DMS153 (cell line): ENCODE results near the gene SIL1.
"Not testable (repeated sequence)": the region's sequence is repeated elsewhere in the genome, so short reads cannot be mapped to it uniquely, and the experiment has no call there.

Experiments
- DNase-seq: peaks from one replicate; lab custom pipeline; 2025; lab: John Stamatoyannopoulos, UW

Gene SIL1

GRCh38 chr5:139108063-139108824 is 89.9 kb downstream of the SIL1 start:
- peak; percentile 44 for DNase-seq

GRCh38 chr5:139105621-139106071 is 92.5 kb downstream of the SIL1 start:
- DNase-seq, result peak; percentile 71

GRCh38 chr5:139104577-139105276 is 93.4 kb downstream of the SIL1 start:
- no peak for DNase-seq

GRCh38 chr5:139103762-139104161 is 94.4 kb downstream of the SIL1 start:
- no peak for DNase-seq

GRCh38 chr5:139100825-139101224 is 97.3 kb downstream of the SIL1 start:
- no peak for DNase-seq

GRCh38 chr5:139094154-139095131 is 103.7 kb downstream of the SIL1 start:
- DNase-seq, result no peak

- no peak for DNase-seq
Measured at GRCh38 chr5:139092741-139093343, 105.3 kb downstream of the SIL1 start.

- peak; percentile 5 for DNase-seq
Measured at GRCh38 chr5:139091439-139092156, 106.6 kb downstream of the SIL1 start.

- DNase-seq, result no peak
Measured at GRCh38 chr5:139090581-139090980, 107.6 kb downstream of the SIL1 start.

GRCh38 chr5:139088024-139088423 is 110.1 kb downstream of the SIL1 start:
- DNase-seq, result no peak

GRCh38 chr5:139082813-139083498 is 115.2 kb downstream of the SIL1 start:
- no peak for DNase-seq

- DNase-seq, result no peak
Measured at GRCh38 chr5:139079991-139080610, 118.1 kb downstream of the SIL1 start.

GRCh38 chr5:139079225-139079990 is 118.8 kb downstream of the SIL1 start:
- no peak for DNase-seq

GRCh38 chr5:139078345-139078744 is 119.8 kb downstream of the SIL1 start:
- no peak for DNase-seq

- no peak for DNase-seq
Measured at GRCh38 chr5:139077899-139078298, 120.3 kb downstream of the SIL1 start.

GRCh38 chr5:139076111-139076510 is 122.1 kb downstream of the SIL1 start:
- DNase-seq, result no peak

- no peak for DNase-seq
Measured at GRCh38 chr5:139075066-139076050, 122.8 kb downstream of the SIL1 start.

- not testable (repeated sequence) for DNase-seq
Measured at GRCh38 chr5:139073956-139074355, 124.2 kb downstream of the SIL1 start.
